GM23248 (cell line): ENCODE results near the gene SEMA4C. TPM values are rescaled to one million over a fixed set of nuclear protein-coding genes. Genes with fewer than 3 reads are reported as not detected.
"Not testable (repeated sequence)": the region's sequence is repeated elsewhere in the genome, so short reads cannot be mapped to it uniquely, and the experiment has no call there.

Experiments used
- DNase-seq: peaks from one replicate; pipeline ENCODE4 v3.0.0-alpha.2; 2015
- H2AFZ ChIP-seq: fragments of 200-600 bp; sonication (generic); 2 replicates; pipeline ENCODE4 v1.6.1; 2016; ENCODE audit warnings: antibody characterized with exemption
- H3F3A ChIP-seq: fragments of 200-600 bp; sonication (generic); 2 replicates; pipeline ENCODE4 v1.6.1; 2016; ENCODE audit warnings: mild to moderate bottlenecking, antibody characterized with exemption, mixed run types; ENCODE audit not compliant: insufficient read depth
- H3K27ac ChIP-seq: fragments of 200-600 bp; sonication (generic); 2 replicates; pipeline ENCODE4 v1.5.1; 2016; ENCODE audit warnings: mild to moderate bottlenecking
- H3K27me3 ChIP-seq: fragments of 200-600 bp; sonication (generic); replicated peaks from 2 replicates; pipeline ENCODE4 v1.6.1; 2016; ENCODE audit warnings: mild to moderate bottlenecking; ENCODE audit not compliant: insufficient read depth
- H3K36me3 ChIP-seq: fragments of 200-600 bp; sonication (generic); 2 replicates; pipeline ENCODE4 v1.6.1; 2016; ENCODE audit warnings: low read depth, mild to moderate bottlenecking
- H3K4me1 ChIP-seq: fragments of 200-600 bp; sonication (generic); 2 replicates; pipeline ENCODE4 v1.6.1; 2016; ENCODE audit warnings: mild to moderate bottlenecking; ENCODE audit not compliant: insufficient read depth
- H3K4me2 ChIP-seq: fragments of 200-600 bp; sonication (generic); one replicate; pipeline ENCODE4 v1.6.1; 2016; ENCODE audit warnings: mild to moderate bottlenecking; ENCODE audit not compliant: unreplicated experiment
- H3K4me3 ChIP-seq: fragments of 200-600 bp; sonication (generic); 2 replicates; pipeline ENCODE4 v1.5.1; 2016; ENCODE audit warnings: mild to moderate bottlenecking
- H3K79me2 ChIP-seq: fragments of 200-600 bp; sonication (generic); 2 replicates; pipeline ENCODE4 v1.6.1; 2016; ENCODE audit warnings: mild to moderate bottlenecking; ENCODE audit not compliant: insufficient read depth
- H3K9ac ChIP-seq: fragments of 200-600 bp; sonication (generic); 2 replicates; pipeline ENCODE4 v1.6.1; 2016; ENCODE audit warnings: mild to moderate bottlenecking
- H3K9me2 ChIP-seq: fragments of 200-600 bp; sonication (generic); 2 replicates; pipeline ENCODE4 v1.6.1; 2016; ENCODE audit warnings: mixed run types, mild to moderate bottlenecking, moderate library complexity; ENCODE audit not compliant: insufficient read depth
- H3K9me3 ChIP-seq: fragments of 200-600 bp; sonication (generic); one replicate; pipeline ENCODE4 v1.6.1; 2017; ENCODE audit warnings: low read depth
- H4K20me1 ChIP-seq: fragments of 200-600 bp; sonication (generic); 2 replicates; pipeline ENCODE4 v1.6.0; 2016; ENCODE audit not compliant: insufficient read depth
- EZH2 ChIP-seq: fragments of 200-600 bp; sonication (generic); IDR thresholded peaks from 2 replicates; pipeline ENCODE4 v1.6.1; 2018; ENCODE audit warnings: antibody characterized with exemption, mild to moderate bottlenecking; ENCODE audit not compliant: insufficient read depth, poor library complexity, severe bottlenecking
- EZH2phosphoT487 ChIP-seq: fragments of 200-600 bp; sonication (generic); IDR thresholded peaks from 2 replicates; pipeline ENCODE4 v1.6.1; 2018; ENCODE audit warnings: antibody characterized with exemption, moderate library complexity, mild to moderate bottlenecking, low read depth; ENCODE audit not compliant: insufficient read depth
- WGBS, 2 experiments: methylation state at CpG; one replicate each; pipeline ENCODE4 v1.1.6; 2015 to 2017; ENCODE audit warnings: low lambda C conversion rate in 2 of 2, low coverage in 1 of 2; ENCODE audit errors: missing lambda C conversion rate in 2 of 2; 5-methylcytosine and 5-hydroxymethylcytosine counted together
- in situ Hi-C: fragments of 300-500 bp; cut with MboI; formaldehyde crosslinking; loops from 2 replicates; pipeline ENCODE4 v1.15.0; 2020
- polyA plus RNA-seq: library from polyadenylated mRNA; unstranded; fragments of >200 nt; fragmentation: Nextera tagmentation; extraction: Ambion mirVana; gene quantifications from 2 replicates; pipeline ENCODE4 v1.2.1, GENCODE V29; 2016
- total RNA-seq: library from RNA; depleted of rRNA; stranded (reverse); fragments of >200 nt; shearing (Covaris generic); gene quantifications from 2 replicates; pipeline ENCODE4 v1.2.3, GENCODE V29; 2014

The SEMA4C gene
- total and polyA plus RNA-seq, 2 experiments from 2014 or later: 5.5 to 21.0 TPM

DNA sequence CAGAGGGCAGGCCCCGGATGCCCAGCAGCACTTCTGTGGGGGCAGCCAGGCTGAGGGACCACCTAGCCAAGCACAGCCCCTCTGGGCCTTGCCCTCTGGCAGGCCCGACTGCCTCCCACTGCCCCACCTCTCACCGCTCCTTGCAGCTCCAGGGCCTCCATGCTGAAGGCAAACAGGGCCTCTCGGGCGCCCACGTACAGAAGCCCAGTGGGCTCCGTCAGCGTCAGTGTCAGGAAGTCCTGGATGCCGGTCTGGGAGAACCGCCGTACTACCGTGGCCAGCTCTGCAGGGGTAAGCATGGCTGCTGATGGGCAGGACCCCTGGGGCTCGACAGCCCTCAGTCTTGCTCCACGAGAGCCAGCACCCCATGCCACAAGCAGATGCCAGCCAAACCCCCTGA lies 3.7 kb downstream of the SEMA4C start:
- H4K20me1 ChIP-seq: no peaks in the 10 kb centered on the region
- in situ Hi-C loops: loop anchor here (25.0 kb wide), 1 partner anchor 246 kb away; the partner anchor contains the start of gene ANKRD36
- peaks cover 6% of the 10 kb centered on the region; the same call in 1 of the 2 replicates for H3K36me3 ChIP-seq
- H3K27me3 ChIP-seq: no peaks in the 10 kb centered on the region
- WGBS, 2 experiments: 91% methylated on average over 13 to 14 of the region's 14 CpGs
- H3K9me2 ChIP-seq: no peaks in the 10 kb centered on the region
- TF ChIP-seq EZH2: no peak
- TF ChIP-seq EZH2phosphoT487: no peak
- no peak for DNase-seq
- peaks cover 5% of the 10 kb centered on the region; the same call in 1 of the 2 replicates for H3K4me1 ChIP-seq
- H2AFZ ChIP-seq: no peak overlapping the region
- no peak overlapping the region for H3K4me2 ChIP-seq
- peaks cover 35% of the 10 kb centered on the region for H3K79me2 ChIP-seq
- H3K9ac ChIP-seq: peak overlapping the region; percentile 95; the same call in 1 of the 2 replicates
- no peak overlapping the region for H3K27ac ChIP-seq
- no peak overlapping the region for H3K4me3 ChIP-seq
- H3F3A ChIP-seq: no peaks in the 10 kb centered on the region
- no peaks in the 10 kb centered on the region for H3K9me3 ChIP-seq

GRCh38 chr2:96865654-96866053 lies 4.2 kb downstream of the SEMA4C start:
- Histone ChIP-seq H3K4me2 (no peak overlapping the region), H3K79me2 (peaks cover 35% of the 10 kb centered on the region), H3F3A (no peaks in the 10 kb centered on the region), H3K9me3 (no peaks in the 10 kb centered on the region), H3K36me3 (peaks cover 6% of the 10 kb centered on the region; the same call in 1 of the 2 replicates), H2AFZ (no peak overlapping the region), H3K27me3 (no peaks in the 10 kb centered on the region), H3K9me2 (no peaks in the 10 kb centered on the region), H3K4me3 (no peak overlapping the region), H4K20me1 (no peaks in the 10 kb centered on the region), H3K27ac (no peak overlapping the region), H3K9ac (no peak overlapping the region), H3K4me1 (peaks cover 5% of the 10 kb centered on the region; the same call in 1 of the 2 replicates)
- no peak for TF ChIP-seq EZH2
- no peak for TF ChIP-seq EZH2phosphoT487
- DNase-seq: no peak
- in situ Hi-C loops: loop anchor here (25.0 kb wide), 1 partner anchor 247 kb away; the partner anchor contains the start of gene ANKRD36
- WGBS, 2 experiments: 82 to 84% methylated on average over 14 to 16 of the region's 16 CpGs

- WGBS, 2 experiments: 86 to 87% methylated on average over 23 to 25 of the region's 25 CpGs
- Histone ChIP-seq H3F3A (no peaks in the 10 kb centered on the region), H3K4me1 (peaks cover 5% of the 10 kb centered on the region; the same call in 1 of the 2 replicates), H3K4me2 (no peak overlapping the region), H2AFZ (no peak overlapping the region), H3K79me2 (peaks cover 35% of the 10 kb centered on the region), H3K36me3 (peaks cover 6% of the 10 kb centered on the region; the same call in 1 of the 2 replicates), H4K20me1 (no peaks in the 10 kb centered on the region), H3K9me2 (no peaks in the 10 kb centered on the region), H3K27me3 (no peaks in the 10 kb centered on the region), H3K4me3 (no peak overlapping the region), H3K27ac (no peak overlapping the region), H3K9ac (no peak overlapping the region), H3K9me3 (no peaks in the 10 kb centered on the region)
- no peak for DNase-seq
- in situ Hi-C loops: loop anchor here (25.0 kb wide), 1 partner anchor 248 kb away; the partner anchor contains the start of gene ANKRD36
- TF ChIP-seq EZH2phosphoT487: no peak
- TF ChIP-seq EZH2: no peak
Measured at GRCh38 chr2:96864343-96865091, 5.4 kb downstream of the SEMA4C start.

GRCh38 chr2:96863575-96864342 lies 6.1 kb downstream of the SEMA4C start:
- 88 to 96% methylated on average over 16 to 19 of the region's 19 CpGs for WGBS, 2 experiments
- H3K4me3 ChIP-seq: no peak overlapping the region
- peaks cover 35% of the 10 kb centered on the region for H3K79me2 ChIP-seq
- no peak overlapping the region for H2AFZ ChIP-seq
- no peaks in the 10 kb centered on the region for H3K9me3 ChIP-seq
- H3F3A ChIP-seq: no peaks in the 10 kb centered on the region
- DNase-seq: no peak
- in situ Hi-C loops: loop anchor here (25.0 kb wide), 1 partner anchor 249 kb away; the partner anchor contains the start of gene ANKRD36
- H3K27me3 ChIP-seq: no peaks in the 10 kb centered on the region
- H3K9ac ChIP-seq: no peak overlapping the region
- H3K9me2 ChIP-seq: no peaks in the 10 kb centered on the region
- no peak overlapping the region for H3K27ac ChIP-seq
- TF ChIP-seq EZH2 (no peak), EZH2phosphoT487 (no peak)
- peaks cover 5% of the 10 kb centered on the region; the same call in 1 of the 2 replicates for H3K4me1 ChIP-seq
- H4K20me1 ChIP-seq: no peaks in the 10 kb centered on the region
- H3K36me3 ChIP-seq: peaks cover 6% of the 10 kb centered on the region; the same call in 1 of the 2 replicates
- no peak overlapping the region for H3K4me2 ChIP-seq

GRCh38 chr2:96863056-96863455 lies 6.8 kb downstream of the SEMA4C start:
- not testable (repeated sequence) for H2AFZ ChIP-seq, H3K36me3 ChIP-seq, H4K20me1 ChIP-seq, DNase-seq, H3K4me1 ChIP-seq, H3K4me3 ChIP-seq, H3F3A ChIP-seq, H3K27me3 ChIP-seq, H3K9me2 ChIP-seq, H3K4me2 ChIP-seq, H3K27ac ChIP-seq, H3K9ac ChIP-seq, H3K9me3 ChIP-seq
- in situ Hi-C loops: loop anchor here (25.0 kb wide), 1 partner anchor 249 kb away; the partner anchor contains the start of gene ANKRD36
- 93 to 95% methylated on average over 4 of the region's 4 CpGs for WGBS, 2 experiments
- peaks cover 30% of the 10 kb centered on the region for H3K79me2 ChIP-seq
